ENCODE data around the gene ACTMAP. TPM values are rescaled to one million over a fixed set of nuclear protein-coding genes. Genes with fewer than 3 reads are reported as not detected.

Gene ACTMAP
- total RNA-seq, 1 experiment from 2014 or later: 27.7 TPM

DNA sequence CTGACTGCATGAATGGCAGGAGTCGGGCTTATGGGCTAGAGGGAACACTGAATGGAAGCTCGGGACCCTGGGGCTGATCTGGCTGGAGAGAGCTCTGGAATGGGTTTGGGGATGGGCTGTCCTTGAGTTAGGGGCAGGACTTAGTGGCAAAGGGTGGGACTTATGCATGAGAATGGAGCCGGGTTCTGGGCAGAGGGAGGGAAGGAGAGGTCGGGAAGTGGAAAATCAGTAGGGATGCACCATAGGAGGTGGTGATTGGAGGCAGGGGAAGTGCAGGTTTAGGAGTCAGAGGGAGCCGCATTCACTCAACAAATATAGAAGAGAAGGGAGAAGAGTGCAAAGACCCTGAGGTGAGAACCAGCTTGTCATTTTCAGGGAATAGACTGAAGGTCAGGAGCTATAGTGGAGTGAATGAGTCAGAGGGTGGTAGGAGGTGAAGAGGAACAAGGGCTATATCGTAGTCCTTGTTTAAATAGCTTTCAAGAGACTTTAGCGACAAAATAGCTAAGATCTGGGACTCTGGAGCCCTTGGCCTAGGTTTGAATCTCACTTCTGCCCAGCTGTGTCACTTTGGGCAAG, 28.5 kb upstream of the ACTMAP start:
- no peak overlapping the region for H4K91ac ChIP-seq (ENCODE audit: insufficient read length, low read depth, low read length)
- H3K4ac ChIP-seq (ENCODE audit: low read depth, low read length): no peak overlapping the region
- H3K4me2 ChIP-seq (ENCODE audit: insufficient read depth, insufficient read length, low read length): peak overlapping the region; percentile 69
- Mint-ChIP-seq H3K27ac (peak overlapping the region; percentile 98 to 100 (median 98)), H3K27me3 (ENCODE audit: low read depth) (no peaks in the 10 kb centered on the region), H3K36me3 (ENCODE audit: insufficient read depth in 1 of 3, low read depth in 3 of 3) (peaks cover 2 to 9% (median 6%) of the 10 kb centered on the region in 3 experiments; a peak in 5 of 7 replicates), H3K4me3 (peak overlapping the region; percentile 85 to 86), H3K4me1 (peaks cover 26 to 33% of the 10 kb centered on the region in 2 experiments), H3K9me3 (no peaks in the 10 kb centered on the region; a peak in 1 of 5 replicates)
- no peaks in the 10 kb centered on the region for H3K9me3 ChIP-seq (ENCODE audit: control insufficient read depth, low read depth, low read length)
- H3K79me2 ChIP-seq (ENCODE audit: insufficient read depth, low read length): no peaks in the 10 kb centered on the region
- H2BK120ac ChIP-seq (ENCODE audit: low read depth, low read length, poor library complexity, severe bottlenecking): no peak overlapping the region
- no peak overlapping the region for H2BK5ac ChIP-seq (ENCODE audit: insufficient read length, low read length)
- no peaks in the 10 kb centered on the region for H4K20me1 ChIP-seq (ENCODE audit: control insufficient read depth, insufficient read depth, insufficient read length)
- H3K27me3 ChIP-seq (ENCODE audit: insufficient read depth, low read length): no peaks in the 10 kb centered on the region
- no peak overlapping the region for H4K5ac ChIP-seq (ENCODE audit: insufficient read length, low read depth, low read length)
- no peak overlapping the region for H4K8ac ChIP-seq (replicated peaks; ENCODE audit: insufficient read length, low read depth, low read length)
- H3K9ac ChIP-seq (ENCODE audit: extremely low read depth, insufficient read length, low read length): peak overlapping the region; percentile 17
- DNase-seq: peak; percentile 98
- H2AFZ ChIP-seq (ENCODE audit: low read length): no peak overlapping the region
- H3T11ph ChIP-seq (ENCODE audit: low read length): no peak overlapping the region
- H2BK20ac ChIP-seq (ENCODE audit: low read depth, low read length, poor library complexity, severe bottlenecking): no peak overlapping the region
- H3K79me1 ChIP-seq (ENCODE audit: insufficient read depth, low read depth, low read length, poor library complexity, severe bottlenecking): no peaks in the 10 kb centered on the region
- H3K4me1 ChIP-seq (ENCODE audit: insufficient read depth, low read length): 0 out of 2 replicates have a peak, but pooled peaks cover 2% of the 10 kb centered on the region
- H3K23me2 ChIP-seq (ENCODE audit: insufficient read length, low read depth, low read length, poor library complexity, severe bottlenecking): peaks cover 4% of the 10 kb centered on the region
- no peak overlapping the region for H3K14ac ChIP-seq (ENCODE audit: insufficient read depth, low read length)
- no CpG with 5 or more reads among the region's 7 CpGs for WGBS (ENCODE audit: extremely low coverage, insufficient read length, low lambda C conversion rate)
- H2AK5ac ChIP-seq (ENCODE audit: insufficient read length, low read length): no peak overlapping the region
- H3K27ac ChIP-seq (ENCODE audit: insufficient read length, low read depth, low read length): no peak overlapping the region
- H2BK12ac ChIP-seq (ENCODE audit: insufficient read length, low read depth, low read length): no peak overlapping the region
- H3K18ac ChIP-seq (ENCODE audit: insufficient read length, low read depth, low read length): no peak overlapping the region
- TF ChIP-seq, protein P1, sequence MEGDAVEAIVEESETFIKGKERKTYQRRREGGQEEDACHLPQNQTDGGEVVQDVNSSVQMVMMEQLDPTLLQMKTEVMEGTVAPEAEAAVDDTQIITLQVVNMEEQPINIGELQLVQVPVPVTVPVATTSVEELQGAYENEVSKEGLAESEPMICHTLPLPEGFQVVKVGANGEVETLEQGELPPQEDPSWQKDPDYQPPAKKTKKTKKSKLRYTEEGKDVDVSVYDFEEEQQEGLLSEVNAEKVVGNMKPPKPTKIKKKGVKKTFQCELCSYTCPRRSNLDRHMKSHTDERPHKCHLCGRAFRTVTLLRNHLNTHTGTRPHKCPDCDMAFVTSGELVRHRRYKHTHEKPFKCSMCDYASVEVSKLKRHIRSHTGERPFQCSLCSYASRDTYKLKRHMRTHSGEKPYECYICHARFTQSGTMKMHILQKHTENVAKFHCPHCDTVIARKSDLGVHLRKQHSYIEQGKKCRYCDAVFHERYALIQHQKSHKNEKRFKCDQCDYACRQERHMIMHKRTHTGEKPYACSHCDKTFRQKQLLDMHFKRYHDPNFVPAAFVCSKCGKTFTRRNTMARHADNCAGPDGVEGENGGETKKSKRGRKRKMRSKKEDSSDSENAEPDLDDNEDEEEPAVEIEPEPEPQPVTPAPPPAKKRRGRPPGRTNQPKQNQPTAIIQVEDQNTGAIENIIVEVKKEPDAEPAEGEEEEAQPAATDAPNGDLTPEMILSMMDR (conservative IDR thresholded peaks at IDR 0.05): no peak
- H3K23ac ChIP-seq (ENCODE audit: insufficient read length, low read depth, low read length): no peak overlapping the region
- no peak overlapping the region for H3K56ac ChIP-seq (ENCODE audit: insufficient read length, low read depth, low read length)
- H2BK15ac ChIP-seq (ENCODE audit: low read depth, low read length): no peak overlapping the region

Data from H9 (cell line).